WTC11 (cell line): Measurements from ENCODE around the gene ACOXL. TPM values are rescaled to one million over a fixed set of nuclear protein-coding genes. Genes with fewer than 3 reads are reported as not detected.

Source experiments
- FOXP1 ChIP-seq: sonication (generic); formaldehyde crosslinking; IDR thresholded peaks from 2 replicates; pipeline ENCODE4 v1.8.0; 2022; ENCODE audit warnings: missing genetic modification reagents, mild to moderate bottlenecking, moderate library complexity, borderline replicate concordance
- IRF2 ChIP-seq: sonication (generic); formaldehyde crosslinking; IDR thresholded peaks from 2 replicates; pipeline ENCODE4 v1.8.0; 2022; ENCODE audit warnings: low read depth, missing genetic modification reagents, borderline replicate concordance
- MLX ChIP-seq: sonication (generic); formaldehyde crosslinking; IDR thresholded peaks from 2 replicates; pipeline ENCODE4 v1.8.1; 2023; ENCODE audit warnings: mild to moderate bottlenecking, missing genetic modification reagents, moderate library complexity
- NR1H2 ChIP-seq: sonication (generic); formaldehyde crosslinking; IDR thresholded peaks from 2 replicates; pipeline ENCODE4 v1.9.0; 2021; ENCODE audit warnings: mild to moderate bottlenecking, moderate library complexity, missing genetic modification reagents
- NR2C2 ChIP-seq: sonication (generic); formaldehyde crosslinking; IDR thresholded peaks from 2 replicates; pipeline ENCODE4 v1.8.0; 2022; ENCODE audit warnings: mild to moderate bottlenecking, missing genetic modification reagents
- NR3C1 ChIP-seq: sonication (generic); formaldehyde crosslinking; conservative IDR thresholded peaks from 2 replicates; pipeline ENCODE4 v1.8.1; 2023; ENCODE audit warnings: low read depth, mild to moderate bottlenecking, missing genetic modification reagents
- OVOL2 ChIP-seq: fragments of 250-450 bp; sonication (Bioruptor Pico); IDR thresholded peaks from 2 replicates; pipeline ENCODE4 v1.9.0; 2021; ENCODE audit warnings: mild to moderate bottlenecking, borderline replicate concordance
- SMAD3 ChIP-seq: sonication (generic); formaldehyde crosslinking; IDR thresholded peaks from 2 replicates; pipeline ENCODE4 v1.8.0; 2022; ENCODE audit warnings: missing genetic modification reagents, mild to moderate bottlenecking, borderline replicate concordance
- TEAD1 ChIP-seq: sonication (generic); formaldehyde crosslinking; IDR thresholded peaks from 2 replicates; pipeline ENCODE4 v1.8.0; 2022; ENCODE audit warnings: mild to moderate bottlenecking, missing genetic modification reagents
- TP53 ChIP-seq: sonication (generic); formaldehyde crosslinking; IDR thresholded peaks from 2 replicates; pipeline ENCODE4 v1.8.1; 2023; ENCODE audit warnings: mild to moderate bottlenecking, missing genetic modification reagents
- USF1 ChIP-seq: sonication (generic); formaldehyde crosslinking; IDR thresholded peaks from 2 replicates; pipeline ENCODE4 v1.8.0; 2022; ENCODE audit warnings: mild to moderate bottlenecking, missing genetic modification reagents
- ZNF138 ChIP-seq: sonication (generic); formaldehyde crosslinking; conservative IDR thresholded peaks from 2 replicates; pipeline ENCODE4 v1.8.1; 2022; ENCODE audit warnings: mild to moderate bottlenecking, moderate library complexity, missing genetic modification reagents
- total RNA-seq: library from RNA; stranded (reverse); gene quantifications from 3 replicates; pipeline ENCODE4 v1.2.3, GENCODE V29; 2021
- TF ChIP-seq, protein P1 (sequence below): sonication (generic); formaldehyde crosslinking; IDR thresholded peaks from 2 replicates; pipeline ENCODE4 v1.8.1; 2023; ENCODE audit warnings: mild to moderate bottlenecking, moderate library complexity, missing genetic modification reagents
- TF ChIP-seq, protein P2 (sequence below): sonication (generic); formaldehyde crosslinking; IDR thresholded peaks from 2 replicates; pipeline ENCODE4 v1.8.1; 2023; ENCODE audit warnings: mild to moderate bottlenecking, missing genetic modification reagents
- TF ChIP-seq, protein P3 (sequence below): sonication (generic); formaldehyde crosslinking; IDR thresholded peaks from 2 replicates; pipeline ENCODE4 v1.8.0; 2023; ENCODE audit warnings: mild to moderate bottlenecking, missing genetic modification reagents
- TF ChIP-seq, protein P4 (sequence below): fragments of 250-450 bp; sonication (Bioruptor Pico); conservative IDR thresholded peaks from 2 replicates; pipeline ENCODE4 v1.9.0; 2021; ENCODE audit warnings: mild to moderate bottlenecking

Gene ACOXL
- total RNA-seq, 1 experiment from 2014 or later, result 14.9 TPM

GRCh38 chr2:110732422-110733413, at the start of gene ACOXL (continued):
- no peak for TF ChIP-seq NR1H2 (CRISPR knock-in tag)
- no peak for TF ChIP-seq NR3C1 (CRISPR knock-in tag)
- TF ChIP-seq, protein P1, sequence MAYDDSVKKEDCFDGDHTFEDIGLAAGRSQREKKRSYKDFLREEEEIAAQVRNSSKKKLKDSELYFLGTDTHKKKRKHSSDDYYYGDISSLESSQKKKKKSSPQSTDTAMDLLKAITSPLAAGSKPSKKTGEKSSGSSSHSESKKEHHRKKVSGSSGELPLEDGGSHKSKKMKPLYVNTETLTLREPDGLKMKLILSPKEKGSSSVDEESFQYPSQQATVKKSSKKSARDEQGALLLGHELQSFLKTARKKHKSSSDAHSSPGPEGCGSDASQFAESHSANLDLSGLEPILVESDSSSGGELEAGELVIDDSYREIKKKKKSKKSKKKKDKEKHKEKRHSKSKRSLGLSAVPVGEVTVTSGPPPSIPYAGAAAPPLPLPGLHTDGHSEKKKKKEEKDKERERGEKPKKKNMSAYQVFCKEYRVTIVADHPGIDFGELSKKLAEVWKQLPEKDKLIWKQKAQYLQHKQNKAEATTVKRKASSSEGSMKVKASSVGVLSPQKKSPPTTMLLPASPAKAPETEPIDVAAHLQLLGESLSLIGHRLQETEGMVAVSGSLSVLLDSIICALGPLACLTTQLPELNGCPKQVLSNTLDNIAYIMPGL (CRISPR knock-in tag), result peak; percentile 84; the same call in 1 of the 2 replicates
- no peak for TF ChIP-seq MLX (CRISPR knock-in tag)
- TF ChIP-seq, protein P2, sequence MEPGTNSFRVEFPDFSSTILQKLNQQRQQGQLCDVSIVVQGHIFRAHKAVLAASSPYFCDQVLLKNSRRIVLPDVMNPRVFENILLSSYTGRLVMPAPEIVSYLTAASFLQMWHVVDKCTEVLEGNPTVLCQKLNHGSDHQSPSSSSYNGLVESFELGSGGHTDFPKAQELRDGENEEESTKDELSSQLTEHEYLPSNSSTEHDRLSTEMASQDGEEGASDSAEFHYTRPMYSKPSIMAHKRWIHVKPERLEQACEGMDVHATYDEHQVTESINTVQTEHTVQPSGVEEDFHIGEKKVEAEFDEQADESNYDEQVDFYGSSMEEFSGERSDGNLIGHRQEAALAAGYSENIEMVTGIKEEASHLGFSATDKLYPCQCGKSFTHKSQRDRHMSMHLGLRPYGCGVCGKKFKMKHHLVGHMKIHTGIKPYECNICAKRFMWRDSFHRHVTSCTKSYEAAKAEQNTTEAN, result no peak; the same call in 1 of the 2 replicates
- TF ChIP-seq TEAD1, result peak; percentile 70; the same call in 1 of the 2 replicates
- TF ChIP-seq FOXP1 (CRISPR knock-in tag), result peak; percentile 73; the same call in 1 of the 2 replicates
- TF ChIP-seq, protein P3, sequence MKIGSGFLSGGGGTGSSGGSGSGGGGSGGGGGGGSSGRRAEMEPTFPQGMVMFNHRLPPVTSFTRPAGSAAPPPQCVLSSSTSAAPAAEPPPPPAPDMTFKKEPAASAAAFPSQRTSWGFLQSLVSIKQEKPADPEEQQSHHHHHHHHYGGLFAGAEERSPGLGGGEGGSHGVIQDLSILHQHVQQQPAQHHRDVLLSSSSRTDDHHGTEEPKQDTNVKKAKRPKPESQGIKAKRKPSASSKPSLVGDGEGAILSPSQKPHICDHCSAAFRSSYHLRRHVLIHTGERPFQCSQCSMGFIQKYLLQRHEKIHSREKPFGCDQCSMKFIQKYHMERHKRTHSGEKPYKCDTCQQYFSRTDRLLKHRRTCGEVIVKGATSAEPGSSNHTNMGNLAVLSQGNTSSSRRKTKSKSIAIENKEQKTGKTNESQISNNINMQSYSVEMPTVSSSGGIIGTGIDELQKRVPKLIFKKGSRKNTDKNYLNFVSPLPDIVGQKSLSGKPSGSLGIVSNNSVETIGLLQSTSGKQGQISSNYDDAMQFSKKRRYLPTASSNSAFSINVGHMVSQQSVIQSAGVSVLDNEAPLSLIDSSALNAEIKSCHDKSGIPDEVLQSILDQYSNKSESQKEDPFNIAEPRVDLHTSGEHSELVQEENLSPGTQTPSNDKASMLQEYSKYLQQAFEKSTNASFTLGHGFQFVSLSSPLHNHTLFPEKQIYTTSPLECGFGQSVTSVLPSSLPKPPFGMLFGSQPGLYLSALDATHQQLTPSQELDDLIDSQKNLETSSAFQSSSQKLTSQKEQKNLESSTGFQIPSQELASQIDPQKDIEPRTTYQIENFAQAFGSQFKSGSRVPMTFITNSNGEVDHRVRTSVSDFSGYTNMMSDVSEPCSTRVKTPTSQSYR (CRISPR knock-in tag), result peak; percentile 64; the same call in 1 of the 2 replicates
- TF ChIP-seq IRF2 (CRISPR knock-in tag), result no peak
- no peak for TF ChIP-seq OVOL2 (CRISPR knock-in tag)
- TF ChIP-seq, protein P4, sequence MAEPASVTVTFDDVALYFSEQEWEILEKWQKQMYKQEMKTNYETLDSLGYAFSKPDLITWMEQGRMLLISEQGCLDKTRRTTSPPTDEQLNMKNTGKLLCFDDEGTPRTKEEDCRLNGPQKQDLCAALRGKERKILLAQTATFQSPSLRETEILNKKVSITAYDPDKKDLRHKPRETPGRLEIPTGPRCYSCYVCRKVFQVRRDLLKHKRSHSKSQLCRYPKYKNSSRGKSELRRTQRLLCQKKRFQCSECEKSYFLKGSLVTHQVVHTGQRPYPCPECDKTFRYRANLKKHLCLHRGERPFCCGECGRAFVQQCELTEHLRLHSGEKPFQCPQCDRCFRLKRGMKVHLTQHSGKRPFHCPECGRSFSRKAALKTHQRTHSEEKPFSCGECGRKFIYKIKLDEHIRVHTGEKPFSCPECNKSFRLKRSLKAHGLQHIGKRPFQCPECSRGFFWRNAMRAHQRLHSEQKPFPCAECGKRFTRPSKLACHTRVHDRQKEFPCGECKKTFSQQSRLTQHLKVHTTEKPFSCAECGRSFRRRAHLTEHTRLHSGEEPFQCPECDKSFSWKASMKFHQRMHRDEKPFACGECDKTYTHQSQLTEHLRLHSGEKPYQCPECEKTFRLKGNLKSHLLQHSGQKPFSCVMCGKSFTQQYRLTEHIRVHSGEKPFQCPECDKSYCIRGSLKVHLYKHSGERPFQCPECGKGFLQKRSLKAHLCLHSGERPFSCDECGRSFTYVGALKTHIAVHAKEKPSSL, result no peak
- TF ChIP-seq ZNF138 (CRISPR knock-in tag), result no peak
- TF ChIP-seq TP53 (CRISPR knock-in tag), result 0 out of 2 replicates have a peak, but pooled peaks have one; percentile 59
- TF ChIP-seq SMAD3 (CRISPR knock-in tag), result 0 out of 2 replicates have a peak, but pooled peaks have one; percentile 19
- peak; percentile 64 for TF ChIP-seq USF1 (CRISPR knock-in tag)
- TF ChIP-seq NR2C2 (CRISPR knock-in tag), result no peak
